ENCODE results near the gene HCN4.

HCN4 gene

GRCh38 chr15:73341886-73342600 lies 26.7 kb downstream of the HCN4 start:
- no peak for DNase-seq

DNA sequence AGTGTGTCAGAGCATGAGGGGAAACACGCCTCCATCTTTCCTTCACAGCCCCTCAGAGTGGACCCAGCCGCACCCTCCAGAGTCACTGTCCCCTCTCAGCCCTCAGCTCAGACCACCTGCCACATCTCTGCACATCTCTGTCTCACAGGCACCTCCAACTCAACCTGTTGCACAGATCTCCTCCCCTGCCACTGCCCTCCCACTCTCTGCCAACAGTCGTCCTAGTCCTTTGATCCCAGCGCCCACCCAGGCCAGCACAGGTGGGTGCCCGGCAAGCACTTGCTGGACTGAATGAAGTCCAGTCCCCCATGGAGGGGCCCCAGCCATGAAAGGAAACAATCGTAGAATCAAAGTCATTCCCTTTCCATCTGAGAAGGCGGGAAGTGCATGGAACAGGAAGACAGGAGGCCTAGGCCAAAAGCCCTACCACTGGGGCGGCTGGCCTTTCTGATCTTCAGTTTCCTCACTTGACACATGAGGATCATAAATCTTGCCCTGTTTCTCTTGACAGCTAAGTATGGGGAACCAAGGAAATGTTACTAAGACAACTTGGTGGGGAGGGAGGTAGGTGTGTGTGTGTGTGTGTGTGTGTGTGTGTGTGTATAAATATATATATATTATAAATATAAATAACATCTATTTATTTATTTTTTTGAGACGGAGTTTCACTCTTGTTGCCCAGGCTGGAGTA lies 28.1 kb downstream of the HCN4 start:
- no peak for DNase-seq

GRCh38 chr15:73338606-73339374 lies 30.0 kb downstream of the HCN4 start:
- DNase-seq: no peak

- DNase-seq: no peak
Measured at GRCh38 chr15:73338058-73338457, 30.7 kb downstream of the HCN4 start.

DNA sequence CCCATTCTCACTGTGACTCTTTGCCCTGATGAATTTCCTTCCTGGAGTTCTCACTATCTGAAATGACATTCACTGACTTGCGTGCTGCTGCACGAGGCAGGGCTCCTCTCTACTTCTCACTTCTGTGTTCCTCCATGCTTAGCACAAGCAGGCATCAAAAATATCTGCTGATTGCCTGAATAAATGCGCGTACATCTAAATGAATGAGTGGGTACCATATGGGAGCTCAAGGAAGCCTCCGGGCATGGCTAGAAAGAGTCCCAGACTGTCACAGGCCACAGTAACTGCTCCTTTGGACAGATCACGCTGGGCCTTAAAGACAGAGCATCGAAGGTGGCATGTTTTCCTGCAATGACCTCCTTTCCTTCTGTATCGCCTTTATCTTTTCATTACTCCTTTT lies 31.6 kb downstream of the HCN4 start:
- DNase-seq: no peak

DNA sequence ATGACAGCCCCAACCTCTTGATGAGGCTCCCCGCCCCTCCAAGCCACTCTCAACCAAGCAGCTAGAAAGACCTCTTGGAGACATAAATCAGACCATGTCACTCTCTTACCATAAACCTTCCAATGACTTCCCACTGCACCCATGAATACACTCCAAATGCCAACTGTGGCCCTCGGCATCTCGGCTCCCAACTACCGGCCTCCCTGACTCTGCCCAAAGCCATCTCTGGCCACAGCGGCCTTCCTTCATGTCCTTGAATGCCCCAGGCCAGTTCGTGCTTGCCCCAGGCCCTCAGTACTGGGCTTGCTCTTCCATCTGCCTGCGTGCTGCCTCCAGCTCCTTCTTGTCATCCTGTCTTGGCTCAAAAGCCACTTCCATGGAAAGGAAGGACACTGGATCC lies 32.0 kb downstream of the HCN4 start:
- no peak for DNase-seq

GRCh38 chr15:73335471-73335870 lies 33.3 kb downstream of the HCN4 start:
- DNase-seq: no peak

DNA sequence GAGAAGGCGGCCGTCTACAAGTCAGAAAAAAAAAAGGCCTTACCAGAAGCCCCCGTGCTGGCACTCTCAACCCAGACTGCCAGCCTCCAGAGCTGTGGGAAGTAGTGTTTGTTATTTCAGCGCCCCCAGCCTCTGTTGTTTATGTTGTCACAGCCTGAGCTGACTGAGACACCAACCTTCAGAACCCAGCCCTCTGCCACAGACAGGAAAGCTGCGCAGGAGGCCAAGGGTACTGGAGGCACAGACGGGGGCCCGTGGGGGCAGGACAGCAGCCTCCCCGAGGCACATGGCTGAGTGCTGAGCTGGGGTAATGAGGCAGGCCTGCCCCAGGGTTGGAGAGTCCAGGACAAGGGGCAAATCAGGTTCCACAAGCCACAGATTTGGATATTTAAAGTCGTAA lies 33.7 kb downstream of the HCN4 start:
- DNase-seq: no peak

GRCh38 chr15:73334086-73334485 lies 34.7 kb downstream of the HCN4 start:
- DNase-seq: no peak

GRCh38 chr15:73333001-73333400 lies 35.8 kb downstream of the HCN4 start:
- DNase-seq: no peak

DNA sequence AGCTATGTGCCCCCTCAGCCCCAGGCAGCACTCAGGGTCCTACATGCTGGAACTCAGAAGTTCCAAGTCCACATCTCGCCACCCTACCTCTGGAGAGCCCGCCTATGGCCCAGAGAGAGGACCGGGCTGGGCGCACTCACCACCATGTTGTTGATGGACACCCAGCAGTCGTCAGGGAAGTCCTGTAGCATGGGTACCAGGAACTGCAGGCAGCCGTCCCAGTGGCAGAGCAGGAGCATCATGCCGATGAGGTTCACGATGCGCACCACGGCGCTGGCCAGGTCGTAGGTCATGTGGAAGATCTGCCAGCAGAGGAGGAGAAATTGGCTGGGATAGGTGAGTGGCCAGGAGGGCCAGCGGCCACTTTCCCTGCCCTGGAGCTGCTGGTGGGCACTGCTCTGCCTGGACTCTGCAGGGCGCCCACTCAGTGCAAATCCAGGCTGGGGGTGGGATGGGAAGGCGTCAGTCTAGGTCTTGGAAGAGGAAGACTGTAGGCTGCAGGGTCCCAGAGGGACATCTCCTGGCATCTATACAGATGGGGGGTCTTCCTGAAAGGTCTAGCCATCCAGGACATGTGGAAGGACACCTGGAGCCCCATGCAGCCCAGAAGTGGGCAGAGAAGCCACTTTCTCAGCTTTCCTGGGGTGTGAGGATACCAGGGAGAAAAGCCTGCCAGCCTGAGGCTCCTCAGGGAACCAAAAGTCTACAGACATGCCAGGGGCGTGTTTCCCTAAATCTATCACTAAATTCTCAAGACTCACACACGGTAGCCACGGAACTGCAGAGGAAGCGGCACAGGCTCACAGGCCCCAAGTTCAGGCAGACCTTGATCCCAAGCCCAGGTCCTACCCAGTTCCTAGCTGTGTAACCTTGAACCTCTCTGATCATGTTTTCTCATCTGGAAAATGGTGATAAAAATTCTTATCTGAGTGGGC lies 36.5 kb downstream of the HCN4 start:
- no peak for DNase-seq

DNA sequence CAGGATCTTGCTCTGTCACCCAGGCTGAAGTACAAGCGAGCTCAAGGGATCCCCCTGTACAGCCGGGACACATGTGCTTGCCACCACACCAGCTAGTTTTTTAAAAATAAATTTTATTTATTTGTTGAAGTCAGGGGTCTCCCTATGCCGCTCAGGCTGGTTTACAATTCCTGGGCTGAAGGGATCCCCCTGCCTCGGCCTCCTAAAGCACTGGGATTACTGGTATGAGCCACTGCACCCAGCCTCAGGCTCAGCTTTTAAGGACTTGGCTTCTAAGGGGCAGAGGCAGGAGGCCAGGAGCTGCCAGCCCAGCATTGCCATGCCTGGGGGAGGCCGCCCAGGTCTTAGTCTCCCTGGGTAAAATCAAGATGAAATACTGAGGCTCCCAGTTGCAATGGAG lies 37.3 kb downstream of the HCN4 start:
- DNase-seq: no peak

DNA sequence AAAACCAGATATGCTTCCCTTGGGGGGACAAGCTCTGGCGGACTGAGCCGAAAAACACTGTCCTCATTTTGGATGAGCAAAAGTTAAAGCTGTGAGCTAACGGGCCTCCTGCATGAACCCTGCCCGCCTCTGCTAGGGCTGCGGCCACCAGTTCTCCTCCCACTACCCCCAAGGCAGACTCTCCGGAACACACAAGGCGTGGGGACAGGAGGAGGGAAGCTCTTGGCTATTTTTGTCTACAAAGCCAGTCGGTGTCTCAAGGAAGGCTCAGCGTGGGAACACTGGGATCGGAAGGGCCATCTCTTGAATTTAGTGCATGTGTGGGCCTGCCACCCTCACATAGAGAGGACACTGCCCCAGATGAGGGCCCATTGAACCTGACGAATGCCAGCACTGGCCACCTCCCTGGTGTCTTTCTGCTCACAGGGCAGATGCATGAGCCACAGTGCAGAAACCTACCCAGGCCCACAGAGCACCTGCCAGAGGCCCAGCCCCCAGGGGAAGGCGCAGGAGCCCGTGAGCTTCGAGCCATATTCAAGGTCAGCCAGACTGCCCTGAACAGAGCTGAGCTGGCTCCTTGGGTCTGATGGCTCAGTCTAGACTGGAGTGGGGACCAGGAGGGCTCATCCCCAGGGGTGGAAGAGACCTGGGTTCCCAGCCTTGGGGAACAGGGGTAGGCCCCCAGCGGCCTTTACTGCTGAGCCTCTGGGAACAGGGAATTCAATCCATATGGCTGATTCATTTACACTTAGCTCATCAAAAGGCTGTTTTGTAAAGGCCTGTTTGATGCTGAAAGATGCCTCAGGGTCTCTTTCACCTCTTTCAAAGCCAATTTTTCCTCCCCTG lies 38.3 kb downstream of the HCN4 start:
- no peak for DNase-seq

DNA sequence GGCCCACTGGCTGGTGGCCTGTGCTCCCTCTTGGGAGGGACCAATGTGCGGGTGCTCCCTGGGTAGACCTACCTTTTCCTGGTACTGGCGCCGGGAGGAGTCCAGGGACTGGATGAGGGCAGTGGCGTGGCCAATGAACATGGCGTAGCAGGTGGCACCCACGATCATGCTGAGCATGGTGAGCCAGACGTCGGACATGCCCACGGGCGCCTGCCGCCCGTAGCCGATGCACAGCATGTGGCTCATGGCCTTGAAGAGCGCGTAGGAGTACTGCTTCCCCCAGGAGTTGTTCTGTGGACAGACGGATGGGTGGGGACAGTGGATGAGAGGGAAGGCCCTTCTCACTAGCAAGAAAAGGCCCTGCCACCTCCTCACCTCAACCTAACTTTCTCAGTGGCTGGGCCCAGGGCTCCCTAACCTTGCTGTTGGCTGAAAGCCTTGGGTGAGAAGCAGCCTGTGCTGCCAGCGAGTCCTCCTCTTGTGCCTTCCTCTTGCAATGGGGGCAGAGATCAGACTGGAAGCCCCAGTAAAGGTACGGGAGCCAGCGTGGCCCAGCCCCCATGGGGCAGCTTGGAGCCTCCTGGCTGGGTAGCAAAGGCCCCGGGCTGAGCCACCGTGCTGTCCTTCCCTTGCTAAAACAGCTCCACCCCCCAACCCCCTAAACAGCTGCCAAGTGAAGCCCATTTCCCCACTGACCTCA lies 39.1 kb downstream of the HCN4 start:
- no peak for DNase-seq

GRCh38 chr15:73328981-73329380 lies 39.8 kb downstream of the HCN4 start:
- no peak for DNase-seq

DNA sequence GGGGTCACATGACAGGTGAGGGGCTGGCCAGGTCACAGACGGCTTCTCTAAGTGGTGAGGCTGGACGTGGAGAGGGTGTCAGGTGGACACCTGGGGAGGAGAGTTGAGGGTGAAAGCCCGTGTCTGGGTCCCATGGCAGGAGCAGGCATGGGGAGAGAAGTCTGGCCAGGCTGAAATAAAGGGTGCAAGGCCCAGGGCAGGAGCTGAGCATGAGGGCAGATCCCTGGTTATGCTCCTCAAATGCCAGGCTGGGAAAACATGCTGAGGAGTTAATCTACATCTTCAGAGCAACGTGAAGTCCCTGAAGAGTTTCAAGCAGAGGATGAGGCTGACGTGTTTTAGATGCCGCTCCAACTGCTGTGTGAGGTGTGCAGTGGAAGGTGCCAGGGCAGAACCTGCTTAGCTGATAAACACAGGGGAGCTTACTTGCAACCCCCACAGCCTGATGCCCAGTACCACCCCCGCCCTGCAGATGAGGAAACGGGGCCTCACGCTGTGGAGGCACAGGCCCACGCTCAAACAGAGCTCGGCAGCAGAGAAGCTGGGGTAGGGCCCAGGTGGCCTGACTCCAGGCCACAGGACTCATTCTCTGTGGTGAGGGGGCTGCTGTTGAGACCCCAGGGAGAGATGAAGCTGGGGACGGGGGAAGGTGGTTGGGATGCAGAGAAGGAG lies 40.5 kb downstream of the HCN4 start:
- no peak for DNase-seq

GRCh38 chr15:73326157-73326556 lies 42.6 kb downstream of the HCN4 start:
- DNase-seq: no peak

DNA sequence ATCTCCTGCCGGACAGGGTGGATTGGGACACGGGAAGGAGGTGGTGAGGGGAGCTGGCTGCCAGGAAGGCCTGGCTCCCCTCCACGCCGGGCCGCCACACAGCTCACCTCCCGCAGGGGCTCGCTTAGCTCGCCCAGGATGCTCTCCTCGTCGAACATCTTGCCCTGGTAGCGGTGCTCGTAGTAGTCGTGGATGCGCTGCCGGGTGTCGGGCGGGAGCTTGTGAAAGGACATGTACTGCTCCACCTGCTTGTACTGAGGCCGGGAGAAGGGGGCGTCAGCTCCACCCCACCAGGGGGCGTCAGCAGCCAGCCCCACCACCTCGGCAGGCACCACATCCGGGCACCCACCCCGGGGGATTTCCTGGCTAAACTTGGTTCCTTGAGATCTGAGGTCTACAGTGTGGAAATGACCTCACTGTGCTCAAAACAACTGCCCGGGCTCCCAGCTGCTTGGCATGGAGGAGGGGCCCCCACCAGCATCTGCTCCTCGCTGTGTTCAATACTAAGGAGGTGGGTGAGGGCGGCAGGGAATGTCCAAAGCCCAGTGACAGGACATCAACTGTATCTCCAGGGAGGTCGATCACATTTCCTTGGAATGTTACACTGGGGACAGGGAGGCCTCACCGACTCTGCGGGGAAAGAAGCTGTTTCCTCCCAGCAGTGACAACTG lies 43.4 kb downstream of the HCN4 start:
- no peak for DNase-seq

DNA sequence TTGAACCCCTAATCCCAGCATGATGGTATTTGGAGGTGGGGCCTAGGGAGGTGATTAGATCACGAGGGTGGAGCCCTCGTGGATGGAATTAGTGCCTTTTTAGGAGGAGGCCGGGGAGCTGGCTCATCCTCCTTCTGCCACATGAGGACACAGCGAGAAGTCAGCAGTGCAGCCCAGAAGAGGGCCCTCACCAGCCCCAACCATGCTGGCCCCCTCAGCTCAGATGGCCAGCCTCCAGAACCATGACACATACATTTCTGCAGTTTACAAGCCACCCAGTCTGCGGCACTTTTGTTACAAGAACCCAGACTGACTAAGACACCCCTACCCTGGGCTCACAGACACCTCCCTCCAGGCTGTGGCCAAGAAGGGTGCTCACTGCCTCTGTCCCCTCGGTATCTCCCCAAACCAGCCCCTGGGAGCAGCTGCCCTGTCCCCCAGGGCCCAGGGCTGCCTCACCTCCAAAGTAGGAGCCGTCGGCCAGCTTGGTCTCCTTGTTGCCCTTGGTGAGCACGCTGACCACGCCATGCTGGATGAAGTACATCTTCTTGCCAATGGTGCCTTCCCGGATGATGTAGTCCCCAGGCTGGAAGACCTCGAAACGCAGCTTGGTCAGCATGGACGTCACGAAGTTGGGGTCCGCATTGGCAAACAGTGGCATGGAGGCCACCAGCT lies 44.1 kb downstream of the HCN4 start:
- no peak for DNase-seq

Data from NCI-H1930 (cell line).